Activated T-cell treated with anti-CD3 and anti-CD28 coated beads, Interleukin-2, amount 50 U/mL, for 48 hours (primary cell): ENCODE data around the gene SYT8.

Source experiments
- DNase-seq, 2 experiments: peaks; one replicate each; pipeline ENCODE4 v3.0.0-alpha.2; 2020

SYT8 gene

GRCh38 chr11:1820463-1821325, 14.1 kb upstream of the SYT8 start:
- DNase-seq: no peak

- DNase-seq: no peak
These were observed 13.2 kb upstream of the SYT8 start for GRCh38 chr11:1821562-1821961.

DNA sequence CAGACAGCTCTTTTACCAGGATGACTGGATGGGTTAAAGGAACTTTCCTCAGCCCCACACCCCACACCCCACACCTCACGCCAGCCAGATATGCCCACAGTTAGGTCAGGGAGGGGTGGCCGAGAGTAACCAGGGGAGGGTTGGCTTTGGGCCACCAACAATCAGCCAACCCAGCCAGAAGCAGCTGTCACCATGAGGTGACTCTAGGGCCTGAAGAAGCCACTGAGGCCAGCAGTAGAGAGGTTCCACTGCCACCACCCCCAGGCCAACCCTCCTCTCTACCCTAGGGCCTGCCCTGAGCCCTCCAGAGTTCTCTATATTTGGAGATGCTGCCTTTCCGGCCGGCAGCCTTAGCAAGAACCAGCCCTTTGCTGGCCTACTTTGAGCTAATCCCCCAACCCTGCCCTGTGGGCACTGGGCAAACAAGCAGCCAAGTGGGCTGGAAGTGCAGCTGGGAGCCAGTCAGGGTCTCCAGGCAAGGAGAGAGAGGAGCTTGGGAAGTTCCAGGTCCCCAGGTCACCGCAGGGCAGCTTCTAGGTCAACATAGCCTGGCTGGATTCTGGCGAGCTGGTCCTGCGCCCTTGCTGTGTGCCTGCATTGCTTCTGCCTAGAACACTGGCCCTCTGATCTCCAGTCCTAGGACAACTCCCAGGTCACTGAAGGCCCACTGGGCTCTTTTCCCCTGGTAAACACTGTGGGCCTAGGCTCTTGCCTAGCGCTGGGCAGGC, 12.0 kb upstream of the SYT8 start:
- no peak for DNase-seq

DNA sequence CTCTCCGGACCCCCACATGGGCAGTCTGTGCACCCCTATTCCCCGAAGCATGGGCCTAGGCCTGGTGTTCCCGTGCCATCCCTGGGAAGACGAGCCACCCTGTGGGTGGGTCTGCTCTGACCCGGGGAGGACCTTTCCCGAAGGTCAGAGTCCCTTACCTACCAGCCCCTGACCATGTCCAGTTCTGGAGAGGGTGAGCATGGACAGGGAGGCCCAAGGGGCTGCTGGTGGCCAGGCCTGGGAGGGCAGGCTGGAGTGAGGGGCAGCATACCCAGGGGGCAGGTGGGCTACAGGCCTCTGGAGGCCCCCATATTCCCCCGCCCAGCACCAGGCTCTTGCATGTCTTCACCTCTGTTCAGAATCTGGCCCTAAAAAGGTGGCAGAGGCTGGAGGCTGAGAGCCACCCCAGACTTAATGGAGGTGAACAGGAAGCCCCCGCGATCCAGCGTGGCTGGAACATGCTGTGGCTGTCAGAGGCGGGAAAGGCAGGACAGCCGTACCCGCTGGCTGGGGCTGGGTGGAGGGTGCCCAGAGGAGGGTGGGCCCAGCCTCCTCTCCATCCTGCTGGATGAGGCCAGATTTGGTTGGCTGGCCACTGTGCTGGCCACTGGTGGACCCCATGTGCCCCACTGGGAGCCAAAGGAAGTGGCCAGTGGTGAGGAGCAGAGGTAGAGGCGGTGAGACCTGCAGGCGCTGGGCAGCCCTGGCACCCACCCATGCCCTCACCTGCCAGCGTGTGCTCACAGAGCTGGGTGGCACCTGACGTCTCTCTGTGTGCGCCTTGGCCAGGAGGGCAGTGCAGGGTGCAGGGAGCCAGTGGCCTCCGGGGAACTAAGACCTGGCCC, 11.2 kb upstream of the SYT8 start:
- DNase-seq: no peak

GRCh38 chr11:1824221-1825038, 10.4 kb upstream of the SYT8 start:
- DNase-seq: no peak

DNA sequence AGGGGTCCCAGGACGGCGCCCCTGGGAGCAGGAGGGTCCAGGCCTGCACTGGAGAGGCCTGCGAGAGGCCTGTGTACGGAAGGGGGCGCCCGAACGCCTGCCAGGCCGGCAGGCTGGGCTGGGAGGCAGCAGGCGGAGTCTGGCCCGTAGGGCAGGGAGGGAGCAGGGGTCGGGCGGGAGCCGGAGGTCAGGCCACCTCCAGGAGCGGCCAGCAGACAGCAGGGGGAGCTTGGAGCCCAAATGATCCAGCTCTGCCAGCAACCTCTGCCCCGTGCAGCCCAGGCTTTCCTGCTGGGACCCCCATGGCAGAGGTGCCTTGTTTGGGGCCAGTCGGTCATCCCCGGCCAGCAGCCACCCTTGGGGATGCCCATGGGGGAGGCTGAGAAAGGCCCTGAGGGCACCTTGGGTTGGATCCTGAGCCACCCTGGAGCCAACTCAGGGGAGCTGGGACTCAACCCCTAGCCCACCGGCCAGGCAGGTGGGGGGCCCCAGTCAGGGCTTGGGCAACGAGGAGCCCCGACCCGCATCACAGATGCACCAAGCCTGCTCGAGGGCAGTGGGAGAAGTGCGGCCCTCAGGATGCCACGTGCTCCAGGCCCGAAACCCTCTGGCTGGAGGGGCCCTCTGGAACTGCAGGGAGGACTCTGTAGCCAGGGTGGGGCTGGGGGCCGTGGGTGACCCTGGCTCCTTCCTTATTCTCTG, 9.6 kb upstream of the SYT8 start:
- DNase-seq: peak in 1 of 2 experiments; percentile 28

DNA sequence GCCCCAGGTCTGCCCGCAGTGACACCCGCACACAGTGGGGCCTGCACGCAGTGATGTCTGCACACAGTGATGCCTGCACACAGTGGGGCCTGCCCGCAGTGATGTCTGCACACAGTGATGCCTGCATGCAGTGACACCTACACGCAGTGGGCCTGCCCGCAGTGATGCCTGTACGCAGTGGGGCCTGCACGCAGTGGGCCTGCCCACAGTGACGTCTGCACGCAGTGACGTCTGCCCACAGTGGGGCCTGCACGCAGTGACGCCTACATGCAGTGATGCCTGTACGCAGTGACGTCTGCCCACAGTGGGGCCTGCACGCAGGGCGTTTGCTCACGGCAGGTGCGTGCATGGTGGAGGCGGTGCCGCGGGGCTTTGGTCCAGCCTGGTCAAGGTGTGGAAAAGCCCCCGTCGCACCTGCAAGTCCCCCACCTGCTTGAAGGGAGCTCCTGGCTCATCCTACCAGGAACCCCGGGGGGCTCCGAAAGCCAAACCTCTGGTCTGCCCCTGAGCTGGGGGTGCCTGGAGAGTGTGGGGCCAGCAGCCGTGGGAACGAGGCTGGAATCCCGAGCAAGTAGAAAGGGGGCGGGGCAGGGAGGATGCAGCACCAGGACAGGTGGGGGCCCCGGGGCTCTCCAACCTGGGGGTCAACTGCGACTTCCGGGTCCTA, 8.9 kb upstream of the SYT8 start:
- no peak for DNase-seq

GRCh38 chr11:1826552-1827094, 8.2 kb upstream of the SYT8 start:
- no peak for DNase-seq

- no peak for DNase-seq
These were observed 7.5 kb upstream of the SYT8 start for GRCh38 chr11:1827095-1827813.

DNA sequence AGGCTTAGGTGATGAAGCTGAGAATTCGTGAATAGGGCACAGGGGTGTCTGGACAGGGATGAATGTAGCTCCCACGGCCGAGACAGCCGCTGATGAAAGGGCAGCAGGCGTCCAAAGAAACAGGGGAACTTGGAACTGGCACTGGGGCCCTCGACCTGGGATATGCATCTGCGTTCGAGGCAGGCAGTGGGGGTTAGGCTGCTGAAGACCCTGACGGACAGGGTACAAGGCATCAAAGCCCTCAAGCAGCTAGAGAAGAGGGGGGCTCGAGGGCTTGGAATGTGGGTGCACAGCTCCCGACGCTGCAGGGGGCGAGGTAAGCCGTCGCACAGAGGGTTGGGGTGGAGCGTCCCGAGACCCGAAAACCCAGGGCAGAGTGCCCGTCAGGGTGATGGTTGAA, 6.9 kb upstream of the SYT8 start:
- DNase-seq: no peak

- DNase-seq: no peak
These were observed 6.2 kb upstream of the SYT8 start for GRCh38 chr11:1828542-1828941.

DNA sequence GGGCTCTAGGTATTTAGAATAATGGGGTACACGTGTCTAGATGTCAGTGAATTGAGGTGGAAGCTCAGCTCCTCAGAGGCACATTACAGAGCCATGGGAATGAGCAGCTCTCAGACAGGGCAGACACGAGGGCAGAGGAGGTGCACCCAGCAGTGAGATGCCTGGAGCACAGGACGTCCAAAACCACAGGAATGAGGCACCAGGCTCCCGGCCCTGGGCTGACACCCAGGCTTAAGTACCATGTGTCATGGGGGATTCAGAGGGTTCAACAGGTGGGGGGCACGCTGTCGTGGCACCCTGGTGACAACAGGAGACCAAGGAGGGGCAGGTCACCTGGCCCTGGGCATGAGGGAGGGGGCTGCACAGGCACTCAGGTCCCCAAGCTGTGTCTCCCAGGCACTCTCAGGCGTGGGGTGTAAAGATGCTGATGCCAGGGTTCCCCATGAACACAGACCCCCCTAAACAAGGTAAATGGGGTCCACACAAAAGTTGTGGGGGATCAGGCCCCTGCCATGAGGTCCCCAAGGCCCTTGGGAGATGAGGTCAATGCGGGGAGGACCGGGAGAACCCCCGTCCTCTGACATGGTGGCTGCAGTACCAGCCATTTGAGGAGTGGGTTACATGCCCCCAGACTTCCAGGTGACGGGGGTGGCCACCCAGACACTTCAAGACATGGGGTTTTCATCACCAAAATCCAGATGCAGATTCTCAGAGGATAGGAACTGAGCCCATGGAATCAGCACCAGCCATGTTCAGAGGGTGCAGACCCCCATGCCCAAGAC, 5.6 kb upstream of the SYT8 start:
- no peak for DNase-seq

- DNase-seq: peak in 1 of 2 experiments; percentile 19
These were observed 4.8 kb upstream of the SYT8 start for GRCh38 chr11:1830004-1830321.

- peak in 1 of 2 experiments; percentile 17 for DNase-seq
These were observed 4.2 kb upstream of the SYT8 start for GRCh38 chr11:1830322-1831223.

- DNase-seq: peak in 1 of 2 experiments; percentile 20
These were observed 3.2 kb upstream of the SYT8 start for GRCh38 chr11:1831338-1832210.

GRCh38 chr11:1832211-1832919, 2.4 kb upstream of the SYT8 start:
- DNase-seq: peak; percentile 77 to 81

DNA sequence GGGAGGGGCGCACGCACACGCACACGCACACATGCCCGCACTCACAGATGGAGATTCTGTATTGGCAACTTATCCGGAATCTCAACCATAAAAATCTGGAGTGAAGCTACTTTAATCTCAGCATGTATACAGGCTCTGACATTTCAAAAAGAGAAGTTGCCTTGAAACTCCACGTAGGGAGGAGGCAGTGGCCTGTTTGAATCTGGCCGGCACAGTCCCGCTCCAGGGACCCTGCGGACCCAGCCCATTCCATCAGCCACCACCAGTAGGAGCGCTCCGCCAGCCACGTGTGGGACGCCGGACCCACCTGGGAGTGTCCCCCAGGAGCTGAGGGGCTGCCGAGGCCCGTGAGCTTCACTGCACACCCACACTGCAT, 1.9 kb upstream of the SYT8 start:
- DNase-seq: peak; percentile 17 to 19
